A549 (cell line): ENCODE data around the gene PANX2. TPM values are rescaled to one million over a fixed set of nuclear protein-coding genes. Genes with fewer than 3 reads are reported as not detected.
A peak's percentile ranks its signal among the peaks of the same experiment; 100 is the strongest.

Source experiments
- ATAC-seq, 2 experiments: fragments of 200-7000 bp in 1 of 2; fragments of >200 bp in 1 of 2; cut with Nextera tagmentation in 1 of 2; cut with Tn5 transposase in 1 of 2; 3 replicates each; pipeline versions ENCODE4 v1.8.0 to v1.9.1; 2018 to 2020; ENCODE audit warnings: mild to moderate bottlenecking in 1 of 2, moderate library complexity in 1 of 2
- CTCF ChIA-PET: fragments of 300-600 bp; sonication (Branson Sonifier 250); formaldehyde crosslinking; extraction: SDS; loops from one replicate; lab custom pipeline; 2021; ENCODE audit warnings: antibody characterized with exemption, inconsistent platforms; lab: Yijun Ruan, JAX
- POLR2A ChIA-PET: fragments of 350-600 bp; formaldehyde crosslinking; extraction: SDS; loops from one replicate; lab custom pipeline; 2021; ENCODE audit warnings: antibody characterized with exemption, inconsistent platforms; lab: Yijun Ruan, JAX
- DNase-seq, 2 experiments: peaks; one replicate each; pipeline versions ENCODE4 v3.0.0 to v3.0.0-alpha.2; 2011 to 2016; ENCODE audit warnings: low read depth in 1 of 2, low spot score in 1 of 2
- FAIRE-seq: peaks from 2 replicates; lab custom pipeline; 2011; peaks lifted over from hg19 to GRCh38; lab: Jason Lieb, UNC
- H3K27ac ChIP-seq, 2 experiments: fragments of >200 bp; sonication (Bioruptor Twin); formaldehyde crosslinking; 3 replicates each; pipeline ENCODE4 v1.5.1; 2016 to 2017
- H3K4me1 ChIP-seq: fragments of >200 bp; sonication (Bioruptor Twin); formaldehyde crosslinking; 3 replicates; pipeline ENCODE4 v1.6.1; 2016
- H3K4me2 ChIP-seq: fragments of >200 bp; sonication (Bioruptor Twin); formaldehyde crosslinking; 3 replicates; pipeline ENCODE4 v1.6.1; 2016
- H3K4me3 ChIP-seq: fragments of >200 bp; sonication (Bioruptor Twin); formaldehyde crosslinking; 3 replicates; pipeline ENCODE4 v1.5.1; 2016
- H3K9me3 ChIP-seq: fragments of >200 bp; sonication (Bioruptor Twin); formaldehyde crosslinking; 3 replicates; pipeline ENCODE4 v1.6.1; 2016
- ATOH8 ChIP-seq: fragments of 250-450 bp; sonication (Bioruptor Pico); IDR thresholded peaks from 2 replicates; pipeline ENCODE4 v1.5.0; 2020; ENCODE audit warnings: low read depth, mild to moderate bottlenecking, moderate library complexity
- BCL3 ChIP-seq: fragments of >200 bp; sonication (Bioruptor Twin); formaldehyde crosslinking; IDR thresholded peaks from 3 replicates; pipeline ENCODE4 v1.6.1; 2016
- BHLHE40 ChIP-seq: IDR thresholded peaks from 2 replicates; pipeline ENCODE4 v1.6.1; 2012; ENCODE audit warnings: low read depth, low read length, inconsistent platforms
- CBX8 ChIP-seq: fragments of 200-600 bp; sonication (generic); IDR thresholded peaks from 2 replicates; pipeline ENCODE4 v1.6.1; 2016
- CEBPB ChIP-seq, 2 experiments: fragments of >200 bp in 1 of 2; sonication (Bioruptor Twin) in 1 of 2; formaldehyde crosslinking in 1 of 2; IDR thresholded peaks; 2 replicates each; pipeline ENCODE4 v1.6.1; 2012 to 2016
- CHD4 ChIP-seq: fragments of 200-600 bp; sonication (generic); IDR thresholded peaks from 2 replicates; pipeline ENCODE4 v1.6.1; 2016; ENCODE audit warnings: antibody characterized with exemption, mild to moderate bottlenecking, borderline replicate concordance
- EHF ChIP-seq: fragments of 250-450 bp; sonication (Bioruptor Pico); IDR thresholded peaks from 2 replicates; pipeline ENCODE4 v1.5.0; 2020; ENCODE audit warnings: mild to moderate bottlenecking
- EHMT2 ChIP-seq: fragments of 200-600 bp; sonication (generic); IDR thresholded peaks from 2 replicates; pipeline ENCODE4 v1.6.1; 2016; ENCODE audit warnings: antibody characterized with exemption, low read depth, mild to moderate bottlenecking, moderate library complexity
- FOSB ChIP-seq: fragments of 250-450 bp; sonication (Bioruptor Pico); IDR thresholded peaks from 2 replicates; pipeline ENCODE4 v1.5.0; 2020; ENCODE audit warnings: mild to moderate bottlenecking, moderate library complexity
- FOXS1 ChIP-seq: fragments of 250-450 bp; sonication (Bioruptor Pico); IDR thresholded peaks from 2 replicates; pipeline ENCODE4 v1.5.0; 2020; ENCODE audit warnings: mild to moderate bottlenecking, moderate library complexity
- GATA3 ChIP-seq: IDR thresholded peaks from 2 replicates; pipeline ENCODE4 v1.6.1; 2012; ENCODE audit warnings: borderline replicate concordance
- HMGXB4 ChIP-seq: fragments of 250-450 bp; sonication (Bioruptor Pico); IDR thresholded peaks from 2 replicates; pipeline ENCODE4 v1.5.0; 2021; ENCODE audit warnings: mild to moderate bottlenecking, moderate library complexity, borderline replicate concordance
- HOXA7 ChIP-seq: fragments of 250-450 bp; sonication (Bioruptor Pico); IDR thresholded peaks from 2 replicates; pipeline ENCODE4 v1.5.0; 2020; ENCODE audit warnings: mild to moderate bottlenecking, moderate library complexity
- JUN ChIP-seq, 2 experiments: fragments of >200 bp; sonication (Bioruptor Twin); formaldehyde crosslinking; IDR thresholded peaks; 2 replicates in 1 of 2; 3 replicates in 1 of 2; pipeline ENCODE4 v1.6.1; 2016 to 2017
- JUNB ChIP-seq: fragments of >200 bp; sonication (Bioruptor Twin); formaldehyde crosslinking; IDR thresholded peaks from 2 replicates; pipeline ENCODE4 v1.6.1; 2016
- KDM5A ChIP-seq: fragments of 200-600 bp; sonication (generic); IDR thresholded peaks from 2 replicates; pipeline ENCODE4 v1.6.1; 2016; ENCODE audit warnings: antibody characterized with exemption, mild to moderate bottlenecking
- MAX ChIP-seq: IDR thresholded peaks from 2 replicates; pipeline ENCODE4 v1.6.1; 2012
- MAZ ChIP-seq: fragments of 150-350 bp; IDR thresholded peaks from 2 replicates; pipeline ENCODE4 v1.6.1; 2014; ENCODE audit warnings: antibody characterized with exemption, low read depth, low read length, borderline replicate concordance
- MYC ChIP-seq: IDR thresholded peaks from 2 replicates; pipeline ENCODE4 v1.6.1; 2012; ENCODE audit warnings: mild to moderate bottlenecking, inconsistent platforms, low read length, improper control_type of control experiment, borderline replicate concordance
- NFE2L2 ChIP-seq: fragments of 150-350 bp; conservative IDR thresholded peaks from 2 replicates; pipeline ENCODE4 v1.6.1; 2014; ENCODE audit warnings: low read length
- NPAS2 ChIP-seq: fragments of 250-450 bp; sonication (Bioruptor Pico); IDR thresholded peaks from 2 replicates; pipeline ENCODE4 v1.8.0; 2022; ENCODE audit warnings: mild to moderate bottlenecking, moderate library complexity, borderline replicate concordance
- PBX3 ChIP-seq: IDR thresholded peaks from 2 replicates; pipeline ENCODE4 v1.6.1; 2012
- POLR2AphosphoS2 ChIP-seq: conservative IDR thresholded peaks from 2 replicates; pipeline ENCODE4 v1.6.1; 2012; ENCODE audit warnings: low read length, improper control_type of control experiment, inconsistent platforms
- RARB ChIP-seq: fragments of 250-450 bp; sonication (Bioruptor Pico); IDR thresholded peaks from 2 replicates; pipeline ENCODE4 v1.8.0; 2021; ENCODE audit warnings: mild to moderate bottlenecking, moderate library complexity
- RFX5 ChIP-seq: fragments of 450-650 bp; IDR thresholded peaks from 2 replicates; pipeline ENCODE4 v1.7.1; 2014; ENCODE audit warnings: antibody characterized with exemption, mild to moderate bottlenecking, moderate library complexity
- RNF2 ChIP-seq: fragments of 200-600 bp; sonication (generic); IDR thresholded peaks from 2 replicates; pipeline ENCODE4 v1.6.1; 2016; ENCODE audit warnings: low read depth, mild to moderate bottlenecking, antibody characterized with exemption, moderate library complexity, borderline replicate concordance
- USF2 ChIP-seq: fragments of 450-650 bp; IDR thresholded peaks from 2 replicates; pipeline ENCODE4 v1.6.1; 2014; ENCODE audit warnings: antibody characterized with exemption
- ZC3H11A ChIP-seq: fragments of 450-650 bp; IDR thresholded peaks from 2 replicates; pipeline ENCODE4 v1.6.1; 2014; ENCODE audit warnings: antibody characterized with exemption, mild to moderate bottlenecking
- ZFP36 ChIP-seq: fragments of 450-650 bp; IDR thresholded peaks from 2 replicates; pipeline ENCODE4 v1.6.1; 2014; ENCODE audit warnings: borderline replicate concordance; ENCODE audit not compliant: partially characterized antibody
- ZSCAN20 ChIP-seq: fragments of 250-450 bp; sonication (Bioruptor Pico); IDR thresholded peaks from 2 replicates; pipeline ENCODE4 v1.8.0; 2022; ENCODE audit warnings: mild to moderate bottlenecking, moderate library complexity
- WGBS: methylation state at CpG from one replicate; pipeline ENCODE4 v1.1.6; 2017; ENCODE audit errors: missing lambda C conversion rate; 5-methylcytosine and 5-hydroxymethylcytosine counted together
- polyA plus RNA-seq, 4 experiments: library from polyadenylated mRNA; depleted of rRNA in 3 of 4; stranded (reverse); fragments of >200 nt; fragmentation: RNase III in 1 of 4; extraction: RNeasy Plus Mini Kit Qiagen cat#74134 plus additional on column Dnase treatment in 1 of 4; gene quantifications; 2 replicates in 3 of 4; 3 replicates in 1 of 4; pipeline ENCODE4 v1.2.3, GENCODE V29; 2011 to 2017

PANX2 gene
- polyA plus RNA-seq, 2 of the 4 experiments (the other 2 are of a cell fraction): 1.6 to 4.4 TPM

- TF ChIP-seq EHF: no peak
Measured at GRCh38 chr22:50188356-50188755, 17.8 kb downstream of the PANX2 start (continued).

- ATAC-seq (no peak), DNase-seq (no peak), FAIRE-seq (no peak)
- H3K4me1 ChIP-seq: peaks cover 27% of the 10 kb centered on the region
- POLR2A ChIA-PET: no interaction called here
- CTCF ChIA-PET: interaction anchor here (0.9 to 3.3 kb wide), 7 partner anchors 15 to 133 kb away, joined by 3 to 15 read pairs (median 6); no protein-coding TSS in a partner anchor
- H3K9me3 ChIP-seq: no peaks in the 10 kb centered on the region
- H3K4me3 ChIP-seq: no peak overlapping the region
- peak overlapping the region; percentile 79 to 93; a peak in 5 of 6 replicates for H3K27ac ChIP-seq
- WGBS: 90% methylated on average over 9 of the region's 20 CpGs
- TF ChIP-seq FOSB (CRISPR knock-in tag) (no peak), HOXA7 (no peak), BCL3 (no peak), ZSCAN20 (CRISPR knock-in tag) (no peak), PBX3 (no peak), ZFP36 (no peak), EHMT2 (no peak), JUN (IDR thresholded peaks at IDR 0.05) (no peak), ZC3H11A (no peak), POLR2AphosphoS2 (no peak), FOXS1 (no peak), ATOH8 (CRISPR knock-in tag) (no peak), USF2 (no peak), JUNB (no peak), MAX (no peak), RNF2 (no peak)
- peak overlapping the region; percentile 94 for H3K4me2 ChIP-seq
Measured at GRCh38 chr22:50189184-50189848, 18.8 kb downstream of the PANX2 start.

GRCh38 chr22:50189849-50190181 lies 19.3 kb downstream of the PANX2 start:
- Histone ChIP-seq H3K4me2 (peak overlapping the region; percentile 94), H3K4me1 (peaks cover 25% of the 10 kb centered on the region), H3K27ac (peak overlapping the region; percentile 79 to 93), H3K4me3 (peak overlapping the region; percentile 56; the same call in 2 of the 3 replicates), H3K9me3 (no peaks in the 10 kb centered on the region)
- WGBS: 53% methylated on average over 2 of the region's 4 CpGs
- DNase-seq (no peak), FAIRE-seq (no peak), ATAC-seq (peak; percentile 41 to 58; a peak in 5 of 6 replicates)
- CTCF ChIA-PET: interaction anchor here (0.9 to 3.3 kb wide), 6 partner anchors 16 to 133 kb away, joined by 3 to 15 read pairs (median 8); no protein-coding TSS in a partner anchor
- POLR2A ChIA-PET: no interaction called here
- TF ChIP-seq NFE2L2: no peak
- no peak for TF ChIP-seq EHF
- TF ChIP-seq EHMT2: no peak
- no peak for TF ChIP-seq CBX8
- no peak for TF ChIP-seq RFX5
- no peak for TF ChIP-seq HOXA7
- TF ChIP-seq NPAS2 (CRISPR knock-in tag): no peak
- TF ChIP-seq CEBPB (IDR thresholded peaks at IDR 0.05): no peak
- no peak for TF ChIP-seq PBX3
- TF ChIP-seq HMGXB4 (CRISPR knock-in tag): no peak
- no peak for TF ChIP-seq JUNB
- no peak for TF ChIP-seq GATA3
- no peak for TF ChIP-seq RARB (CRISPR knock-in tag)
- TF ChIP-seq KDM5A: no peak
- no peak for TF ChIP-seq MYC
- TF ChIP-seq FOSB (CRISPR knock-in tag): no peak
- no peak for TF ChIP-seq CHD4
- TF ChIP-seq MAZ: no peak
- no peak for TF ChIP-seq BHLHE40
